Nucleus accumbens (tissue), 56 donors: Measurements from ENCODE around the gene ATAD3B.
"Not testable (repeated sequence)": the region's sequence is repeated elsewhere in the genome, so short reads cannot be mapped to it uniquely, and the experiment has no call there.

ENCODE experiments used
- DNase-seq, 56 donors: peaks; one replicate each; lab custom pipeline; 2025; lab: John Stamatoyannopoulos, UW

The ATAD3B gene

DNA sequence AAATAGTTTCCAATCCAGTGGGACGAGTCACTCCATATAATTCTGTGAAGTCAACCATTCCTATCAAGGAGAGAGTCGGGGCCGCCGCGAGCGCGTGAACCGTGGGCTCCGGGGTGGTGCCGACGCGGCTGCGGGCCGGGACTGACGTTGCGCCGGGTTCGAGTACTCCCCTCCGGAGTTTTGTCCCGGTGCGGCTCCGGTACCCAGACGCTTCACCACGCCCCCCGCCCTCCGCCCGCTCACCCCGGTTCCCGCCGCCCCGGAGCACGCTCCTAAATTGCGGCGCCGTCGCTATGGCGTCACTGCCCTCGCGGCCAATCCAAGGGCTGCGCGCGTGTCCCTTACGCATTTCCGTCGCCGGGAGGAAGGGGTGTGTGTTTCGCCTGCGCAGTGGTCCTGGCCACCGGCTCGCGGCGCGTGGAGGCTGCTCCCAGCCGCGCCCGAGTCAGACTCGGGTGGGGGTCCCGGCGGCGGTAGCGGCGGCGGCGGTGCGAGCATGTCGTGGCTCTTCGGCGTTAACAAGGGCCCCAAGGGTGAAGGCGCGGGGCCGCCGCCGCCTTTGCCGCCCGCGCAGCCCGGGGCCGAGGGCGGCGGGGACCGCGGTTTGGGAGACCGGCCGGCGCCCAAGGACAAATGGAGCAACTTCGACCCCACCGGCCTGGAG is at the start of gene ATAD3B:
ATAD3B (plus strand) TSS at position 377 of the 664 bp plus-strand sequence; CDS start at position 497, 120 bp downstream.
- peak; percentile 21 to 98 (median 89) for DNase-seq

DNA sequence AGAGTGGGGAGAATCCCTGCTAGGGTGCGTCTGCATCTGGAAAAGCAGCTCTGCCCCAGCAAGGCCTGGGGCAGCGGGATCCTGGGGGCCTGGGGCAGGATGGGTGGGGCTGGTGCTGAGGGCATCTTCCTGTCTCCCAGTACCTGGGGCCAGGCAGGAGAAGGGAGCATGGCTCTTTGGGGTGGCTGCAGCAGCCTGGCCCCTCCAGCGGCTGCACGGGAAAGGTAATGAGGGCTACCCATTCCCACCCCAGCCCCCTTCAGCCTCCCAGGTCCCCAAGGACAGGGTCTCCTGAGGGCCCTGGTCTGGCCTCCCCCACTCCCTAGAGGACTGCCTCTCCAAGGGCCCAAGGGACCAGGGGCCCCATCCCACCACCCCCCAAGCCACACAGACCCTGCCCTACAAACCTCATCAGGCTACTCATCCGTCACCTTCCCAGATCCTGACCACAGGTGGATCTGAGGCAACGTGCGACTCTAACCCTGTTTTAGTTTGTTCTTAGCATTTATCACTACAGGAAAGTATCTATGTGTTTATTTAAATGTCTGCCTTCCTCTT is 49.6 kb upstream of the ATAD3B start:
- DNase-seq, result no peak

- DNase-seq, result peak in 2 of 56 donors; percentile 35 to 44
Observed at GRCh38 chr1:1422465-1423244, 48.9 kb upstream of the ATAD3B start.

DNA sequence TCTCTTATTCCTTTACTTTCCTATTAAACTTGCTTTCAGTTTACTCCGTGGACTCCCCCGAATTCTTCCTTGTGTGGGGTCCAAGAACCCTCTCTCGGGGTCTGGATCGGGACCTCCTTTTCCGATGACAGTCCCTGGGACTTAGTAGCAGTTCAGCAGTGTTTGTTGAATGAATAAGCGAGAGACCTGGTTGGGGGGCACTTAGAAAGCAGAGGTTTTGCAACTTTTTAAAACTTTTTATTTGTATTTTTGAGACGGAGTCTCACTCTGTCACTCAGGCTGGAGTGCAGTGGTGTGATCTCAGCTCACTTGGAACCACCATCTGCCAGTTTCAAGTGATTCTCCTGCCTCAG is 48.3 kb upstream of the ATAD3B start:
- DNase-seq, result no peak

DNA sequence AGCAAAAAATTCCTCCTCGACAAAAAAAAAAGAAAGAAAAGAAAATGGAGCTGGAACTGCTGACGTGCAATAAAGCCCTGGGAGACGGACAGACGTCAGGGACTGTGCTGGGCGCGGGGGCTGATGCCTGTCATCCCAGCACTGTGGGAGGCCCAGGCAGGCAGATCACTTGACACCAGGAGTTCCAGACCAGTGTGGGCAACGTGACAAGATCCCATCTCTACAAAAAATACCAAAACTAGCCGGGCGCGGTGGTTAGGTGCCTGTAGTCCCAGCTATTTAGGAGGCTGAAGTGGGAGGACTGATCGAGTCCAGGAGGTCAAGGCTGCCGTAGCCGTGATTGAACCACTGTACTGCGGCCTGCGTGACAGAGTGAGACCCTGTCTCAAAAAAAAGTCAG is 46.9 kb upstream of the ATAD3B start:
- no peak for DNase-seq

GRCh38 chr1:1425426-1425752 is 46.2 kb upstream of the ATAD3B start:
- no peak for DNase-seq

DNA sequence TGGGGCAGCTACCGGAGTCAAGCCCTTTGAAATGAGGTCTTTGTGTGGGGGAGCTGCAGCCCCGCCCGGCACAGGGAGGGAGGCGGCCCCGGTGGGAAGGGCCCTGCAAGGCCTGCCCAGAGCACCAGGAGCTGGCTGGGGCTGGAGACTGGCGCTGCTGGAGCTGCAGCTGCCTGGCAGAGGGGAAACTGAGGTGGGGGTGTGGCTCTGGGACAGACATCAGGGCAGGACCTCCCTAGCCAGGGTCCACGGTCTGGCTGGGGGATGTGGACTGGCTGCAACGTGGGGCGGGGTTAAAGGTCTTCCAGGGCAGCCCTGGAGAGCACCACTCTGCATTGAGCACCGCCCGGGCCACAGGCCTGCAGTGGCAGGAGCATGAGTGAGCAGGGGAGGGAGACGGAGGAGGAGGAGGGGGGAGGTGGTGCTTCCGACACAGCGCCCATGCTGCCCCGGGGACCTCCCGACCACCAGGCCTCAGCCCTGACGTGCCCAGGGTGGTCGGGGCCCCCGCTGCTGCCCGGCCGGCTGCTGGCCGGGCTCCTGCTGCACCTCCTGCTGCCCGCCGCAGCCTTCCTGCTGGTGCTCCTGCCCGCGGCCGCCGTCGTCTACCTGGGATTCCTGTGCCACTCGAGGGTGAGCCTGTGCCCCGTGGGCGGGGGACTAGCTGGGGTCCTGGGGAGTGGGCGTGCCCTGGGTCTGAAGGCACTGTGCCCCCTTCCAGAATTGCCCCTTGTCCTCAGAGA is 45.6 kb upstream of the ATAD3B start:
- DNase-seq, result peak in 49 of 56 donors; percentile 29 to 88 (median 74)

DNA sequence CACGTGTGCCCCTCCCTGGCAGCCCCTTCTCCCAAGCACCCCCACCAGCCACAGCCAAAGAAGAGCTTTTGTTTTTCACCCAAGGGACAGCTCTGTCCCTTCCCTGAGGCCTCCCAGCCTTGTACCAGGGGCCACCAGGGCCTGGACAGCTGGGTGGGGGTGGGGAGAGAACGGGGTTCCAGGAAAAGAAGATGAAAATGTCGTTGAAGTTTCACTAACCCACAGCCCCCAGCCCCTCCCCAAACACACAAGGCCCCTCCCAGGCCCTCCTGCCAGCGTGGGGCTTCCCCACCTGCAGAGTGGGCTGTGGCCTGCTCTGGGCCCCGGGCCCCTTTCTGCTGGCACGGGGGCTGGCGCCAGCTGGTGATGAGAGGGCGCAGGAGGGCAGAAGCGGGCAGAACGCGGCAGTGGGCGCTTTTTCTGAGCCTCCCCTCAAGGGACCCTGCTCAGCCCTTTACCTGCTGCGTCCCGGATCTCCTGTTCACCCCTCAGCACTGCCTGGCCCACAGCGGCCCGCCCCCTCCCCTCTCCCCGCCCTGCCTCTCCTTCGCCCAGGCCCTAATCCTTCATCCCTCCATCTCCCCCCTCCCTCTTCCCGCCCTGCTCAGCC is 45.0 kb upstream of the ATAD3B start:
- DNase-seq, result peak in 51 of 56 donors; percentile 28 to 89 (median 70)

DNA sequence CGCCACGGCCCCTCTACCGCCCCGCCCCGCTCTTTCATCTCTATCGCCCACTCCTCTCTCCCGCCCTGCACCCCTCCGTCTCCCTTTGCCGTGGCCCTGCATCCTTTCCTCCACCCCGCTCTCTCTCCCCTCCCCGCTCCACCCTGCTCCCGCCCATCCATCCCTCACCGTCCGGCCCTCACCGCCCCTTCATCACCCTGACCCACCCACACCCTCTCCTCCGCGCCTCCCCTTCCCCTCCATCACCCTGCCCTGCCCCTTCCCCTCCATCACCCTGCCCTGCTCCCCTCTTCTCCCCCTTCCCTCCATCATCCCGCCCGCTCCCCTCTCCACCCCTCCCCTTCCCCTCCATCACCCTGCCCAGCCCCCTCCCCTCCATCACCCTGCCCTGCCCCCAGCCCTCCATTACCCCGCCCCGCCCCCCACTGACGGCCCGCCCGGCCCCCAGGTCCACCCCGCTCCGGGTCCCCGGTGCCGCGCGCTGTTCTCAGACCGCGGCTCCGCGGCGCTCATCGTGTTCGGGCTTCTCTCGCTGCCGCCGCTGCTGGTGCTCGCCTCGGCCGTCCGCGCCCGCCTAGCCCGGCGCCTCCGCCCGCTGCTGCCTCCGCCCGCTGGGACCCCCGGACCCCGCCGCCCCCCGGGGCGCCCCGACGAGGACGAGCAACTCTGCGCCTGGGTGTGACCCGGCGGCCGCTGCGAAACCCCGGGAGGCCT is 44.3 kb upstream of the ATAD3B start:
- DNase-seq, result peak in 43 of 56 donors; percentile 10 to 87 (median 66)

GRCh38 chr1:1427820-1428148 is 43.8 kb upstream of the ATAD3B start:
- peak in 4 of 56 donors; percentile 38 to 61 (median 49) for DNase-seq

GRCh38 chr1:1428174-1428573 is 43.4 kb upstream of the ATAD3B start:
- DNase-seq, result peak in 4 of 56 donors; percentile 22 to 41 (median 30)

DNA sequence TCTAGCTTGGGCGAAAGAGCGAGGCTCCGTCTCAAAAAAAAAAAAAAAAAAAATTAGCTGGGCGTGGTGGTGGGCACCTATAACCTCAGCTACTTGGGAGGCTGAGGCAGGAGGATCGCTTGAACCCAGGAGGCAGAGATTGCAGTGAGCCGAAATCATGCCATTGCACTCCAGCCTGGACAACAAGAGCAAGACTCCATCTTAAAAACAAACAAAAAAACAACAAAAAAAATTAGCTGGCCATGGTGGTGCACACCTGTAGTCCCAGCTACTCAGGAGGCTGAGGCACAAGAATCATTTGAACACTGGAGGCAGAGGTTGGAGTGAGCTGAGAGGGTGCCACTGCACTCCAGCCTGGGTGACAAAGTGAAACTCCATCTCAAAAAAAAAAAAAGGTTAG is 42.6 kb upstream of the ATAD3B start:
- DNase-seq, result not testable (repeated sequence)

- no peak for DNase-seq
Observed at GRCh38 chr1:1429671-1430073, 41.9 kb upstream of the ATAD3B start.

- DNase-seq, result peak in 50 of 56 donors; percentile 23 to 83 (median 63)
Observed at GRCh38 chr1:1430114-1430982, 41.2 kb upstream of the ATAD3B start.

DNA sequence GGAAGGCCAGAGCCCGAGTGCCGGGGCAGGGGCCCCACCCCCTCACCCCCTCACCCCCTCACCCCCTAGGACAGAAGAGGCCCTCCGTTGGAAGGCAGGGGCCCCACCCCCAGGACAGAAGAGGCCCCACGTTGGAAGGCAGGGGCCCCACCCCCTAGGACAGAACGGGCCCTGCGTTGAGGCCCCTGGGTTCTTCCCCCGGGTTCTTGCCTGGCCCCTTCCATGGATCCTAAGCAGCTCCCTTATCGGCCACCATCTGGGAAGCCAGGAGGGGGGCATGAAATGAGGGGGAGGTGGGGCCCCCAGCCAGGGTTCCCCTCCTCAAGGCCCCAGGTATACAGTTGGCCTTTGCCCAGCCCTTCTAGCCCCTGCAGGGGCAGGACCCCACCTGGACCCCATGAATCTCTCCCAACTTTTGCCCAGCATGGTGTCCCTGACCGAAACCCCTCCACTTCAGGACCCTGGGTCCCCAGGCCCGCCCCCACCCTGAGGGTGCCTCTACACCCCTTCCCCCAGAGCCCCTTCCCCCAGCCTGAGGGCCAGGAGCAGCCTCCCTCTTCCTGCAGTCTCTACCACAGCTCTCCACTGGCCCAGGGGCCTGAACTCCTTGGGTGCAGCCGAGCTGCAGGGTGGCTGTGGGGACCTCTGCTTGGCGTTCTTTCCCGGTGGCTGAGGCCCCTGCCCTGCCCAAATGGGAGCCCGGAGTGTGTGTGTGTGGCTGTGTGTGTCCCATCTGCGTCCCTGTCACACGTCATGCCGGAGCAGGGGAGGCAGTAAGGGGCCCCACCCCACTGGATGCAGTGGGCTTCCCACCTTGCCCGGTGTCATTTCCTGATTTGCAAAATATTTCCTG is 40.3 kb upstream of the ATAD3B start:
- peak in 6 of 56 donors; percentile 42 to 68 (median 58) for DNase-seq

GRCh38 chr1:1431845-1432273 is 39.7 kb upstream of the ATAD3B start:
- peak in 16 of 56 donors; percentile 27 to 73 (median 46) for DNase-seq

- DNase-seq, result peak in 8 of 56 donors; percentile 25 to 66 (median 46)
Observed at GRCh38 chr1:1432274-1432950, 39.2 kb upstream of the ATAD3B start.
